Effector CD8-positive, alpha-beta T cell (primary cell): ENCODE results near the gene CRYGN.

Experiments
- DNase-seq: peaks from one replicate; lab custom pipeline; 2025; lab: John Stamatoyannopoulos, UW
- total RNA-seq, 4 experiments: gene quantifications; one replicate each; lab custom pipeline; 2026; lab: John Stamatoyannopoulos, UW

CRYGN gene
- 0 to 0.18 (median 0) reads per million in 4 experiments for total RNA-seq

- DNase-seq = no peak
Measured at GRCh38 chr7:151439855-151440798, at the start of gene CRYGN. CRYGN (minus strand) TSS chr7:151440141; CDS start chr7:151439917, 224 bp downstream.

GRCh38 chr7:151489498-151489897 is 49.6 kb upstream of the CRYGN start:
- DNase-seq = no peak

GRCh38 chr7:151488096-151488495 is 48.2 kb upstream of the CRYGN start:
- no peak for DNase-seq

- DNase-seq = no peak
Measured at GRCh38 chr7:151487228-151487627, 47.3 kb upstream of the CRYGN start.

- DNase-seq = no peak
Measured at GRCh38 chr7:151486074-151486473, 46.1 kb upstream of the CRYGN start.

GRCh38 chr7:151484971-151485707 is 45.2 kb upstream of the CRYGN start:
- DNase-seq = no peak

GRCh38 chr7:151483711-151483983 is 43.7 kb upstream of the CRYGN start:
- no peak for DNase-seq

- DNase-seq = no peak
Measured at GRCh38 chr7:151482883-151483710, 43.2 kb upstream of the CRYGN start.

- DNase-seq = no peak
Measured at GRCh38 chr7:151481650-151482505, 41.9 kb upstream of the CRYGN start.

- DNase-seq = no peak
Measured at GRCh38 chr7:151477867-151478266, 37.9 kb upstream of the CRYGN start.

GRCh38 chr7:151472644-151473380 is 32.9 kb upstream of the CRYGN start:
- no peak for DNase-seq

GRCh38 chr7:151470711-151471110 is 30.8 kb upstream of the CRYGN start:
- no peak for DNase-seq

GRCh38 chr7:151469281-151469680 is 29.3 kb upstream of the CRYGN start:
- no peak for DNase-seq

- DNase-seq = no peak
Measured at GRCh38 chr7:151468217-151469018, 28.5 kb upstream of the CRYGN start.

- DNase-seq = no peak
Measured at GRCh38 chr7:151465169-151465568, 25.2 kb upstream of the CRYGN start.

GRCh38 chr7:151462306-151462779 is 22.4 kb upstream of the CRYGN start:
- no peak for DNase-seq

GRCh38 chr7:151461942-151462230 is 21.9 kb upstream of the CRYGN start:
- DNase-seq = no peak

GRCh38 chr7:151461096-151461941 is 21.4 kb upstream of the CRYGN start:
- DNase-seq = no peak

- no peak for DNase-seq
Measured at GRCh38 chr7:151460474-151460855, 20.5 kb upstream of the CRYGN start.
